B cell (primary cell): Measurements from ENCODE around the gene TIGD7. TPM values are rescaled to one million over a fixed set of nuclear protein-coding genes. Genes with fewer than 3 reads are reported as not detected.

Source experiments
- ATAC-seq: fragments of 200-7000 bp; cut with Tn5 transposase; one replicate; pipeline ENCODE4 v1.10.0; 2021; ENCODE audit warnings: low read depth, mild to moderate bottlenecking, moderate number of reproducible peaks, moderate library complexity
- CTCF ChIA-PET: fragments of 350-600 bp; sonication (Branson Sonifier 250); formaldehyde crosslinking; loops from one replicate; lab custom pipeline; 2021; ENCODE audit warnings: antibody characterized with exemption, inconsistent platforms; lab: Charles Lee
- POLR2A ChIA-PET: fragments of 350-600 bp; sonication (Branson Sonifier 250); formaldehyde crosslinking; loops from one replicate; lab custom pipeline; 2021; ENCODE audit warnings: antibody characterized with exemption; lab: Charles Lee
- DNase-seq: peaks from one replicate; pipeline ENCODE4 v3.0.0; 2013
- H2AFZ ChIP-seq: 2 replicates; pipeline ENCODE4 v1.6.1; 2012; ENCODE audit warnings: mild to moderate bottlenecking, low read depth, low read length; ENCODE audit not compliant: insufficient read depth, poor library complexity, severe bottlenecking
- H3K27ac ChIP-seq, 2 donors: 1 replicate in 1 of 2; 2 replicates in 1 of 2; pipeline ENCODE4 v1.5.1; 2012 to 2013; ENCODE audit warnings: low read length in 2 of 2, mild to moderate bottlenecking in 2 of 2, moderate library complexity in 1 of 2
- H3K27me3 ChIP-seq, 4 experiments: fragments of 200-600 bp in 1 of 4; sonication (generic) in 1 of 4; replicated peaks in 1 of 4; 1 replicate in 2 of 4; 2 replicates in 2 of 4; pipeline versions ENCODE4 v1.6.1 to v1.7.0; 2013 to 2016; ENCODE audit warnings: low read length in 3 of 4, mild to moderate bottlenecking in 2 of 4, mixed read lengths in 1 of 4, moderate library complexity in 1 of 4; ENCODE audit not compliant: insufficient read depth in 4 of 4, control insufficient read depth in 3 of 4; ENCODE audit errors: control extremely low read depth in 1 of 4
- H3K36me3 ChIP-seq, 2 experiments: replicated peaks in 1 of 2; 1 replicate in 1 of 2; 2 replicates in 1 of 2; pipeline versions ENCODE4 v1.6.1 to v1.7.1; 2013; ENCODE audit warnings: low read length in 1 of 2; ENCODE audit not compliant: insufficient read depth in 2 of 2, control insufficient read depth in 1 of 2; ENCODE audit errors: control extremely low read depth in 1 of 2, extremely low read depth in 1 of 2
- H3K4me1 ChIP-seq, 2 donors: fragments of 200-600 bp in 1 of 2; sonication (generic) in 1 of 2; 1 replicate in 1 of 2; 2 replicates in 1 of 2; pipeline versions ENCODE4 v1.5.1 to v1.6.1; 2013 to 2017; ENCODE audit warnings: low read length in 2 of 2; ENCODE audit not compliant: control insufficient read depth in 2 of 2, insufficient read depth in 2 of 2
- H3K4me2 ChIP-seq: replicated peaks from 2 replicates; pipeline ENCODE3; 2012; ENCODE audit warnings: mild to moderate bottlenecking, low read depth, low read length; ENCODE audit not compliant: poor library complexity, severe bottlenecking
- H3K4me3 ChIP-seq, 5 experiments: fragments of 200-600 bp in 1 of 5; sonication (generic) in 1 of 5; 1 replicate in 3 of 5; 2 replicates in 2 of 5; pipeline versions ENCODE4 v1.5.1 to v1.7.0; 2011 to 2016; ENCODE audit warnings: low read length in 4 of 5, mild to moderate bottlenecking in 4 of 5, low read depth in 2 of 5, control low read depth in 1 of 5, moderate library complexity in 1 of 5; ENCODE audit not compliant: insufficient read depth in 1 of 5; ENCODE audit errors: control extremely low read depth in 1 of 5, extremely low read depth in 1 of 5
- H3K79me2 ChIP-seq: fragments of 200-600 bp; sonication (generic); one replicate; pipeline ENCODE4 v1.6.0; 2016; ENCODE audit warnings: low read length; ENCODE audit not compliant: control insufficient read depth, insufficient read depth
- H3K9ac ChIP-seq: fragments of 200-600 bp; sonication (generic); 2 replicates; pipeline ENCODE4 v1.6.1; 2017; ENCODE audit warnings: mild to moderate bottlenecking, low read length, moderate library complexity
- H3K9me3 ChIP-seq, 3 donors: one replicate each; pipeline versions ENCODE4 v1.6.1 to v1.7.1; 2013; ENCODE audit warnings: low read length in 2 of 3; ENCODE audit not compliant: control insufficient read depth in 2 of 3, insufficient read depth in 1 of 3; ENCODE audit errors: control extremely low read depth in 1 of 3
- H4K20me1 ChIP-seq: 2 replicates; pipeline ENCODE4 v1.6.0; 2012; ENCODE audit warnings: mild to moderate bottlenecking, low read length; ENCODE audit not compliant: insufficient read depth, control insufficient read depth, poor library complexity, severe bottlenecking
- H3K27ac Mint-ChIP-seq: one replicate; pipeline ENCODE4 v1.8.0; 2021; ENCODE audit warnings: mixed read lengths
- H3K27me3 Mint-ChIP-seq: one replicate; pipeline ENCODE4 v1.8.0; 2021; ENCODE audit warnings: mixed read lengths
- H3K4me1 Mint-ChIP-seq: one replicate; pipeline ENCODE4 v1.8.0; 2021; ENCODE audit warnings: mixed read lengths
- H3K4me3 Mint-ChIP-seq: one replicate; pipeline ENCODE4 v1.8.0; 2021; ENCODE audit warnings: mixed read lengths
- H3K9me3 Mint-ChIP-seq: one replicate; pipeline ENCODE4 v1.8.0; 2022; ENCODE audit warnings: mixed read lengths; ENCODE audit not compliant: insufficient read depth
- EZH2 ChIP-seq: IDR thresholded peaks from 2 replicates; pipeline ENCODE4 v1.6.1; 2012; ENCODE audit warnings: borderline replicate concordance, low read depth, mild to moderate bottlenecking, moderate library complexity, low read length; ENCODE audit not compliant: insufficient read depth, poor library complexity, severe bottlenecking
- WGBS: methylation state at CpG from one replicate; pipeline ENCODE4 v1.1.5; 2013; ENCODE audit warnings: missing lambda C conversion rate; ENCODE audit not compliant: insufficient coverage; 5-methylcytosine and 5-hydroxymethylcytosine counted together
- intact Hi-C: fragments of 100-400 bp; cut with micrococcal nuclease; formaldehyde crosslinking; loops from one replicate; pipeline ENCODE4 v1.10.0; 2022
- polyA plus RNA-seq: library from polyadenylated mRNA; depleted of rRNA; stranded (reverse); fragments of >200 nt; gene quantifications from 2 replicates; pipeline ENCODE4 v1.2.3, GENCODE V29; 2012
- total RNA-seq, 2 donors: library from RNA; stranded (reverse); fragments of 120-200 nt in 1 of 2; gene quantifications; 1 replicate in 1 of 2; 2 replicates in 1 of 2; pipeline versions ENCODE4 v1.2.3 to v1.2.4, GENCODE V29; 2013 to 2022
- TF ChIP-seq, protein P1 (sequence below): fragments of 200-600 bp; IDR thresholded peaks from one replicate; pipeline ENCODE4 v1.8.0; 2022; ENCODE audit warnings: antibody characterized with exemption, mild to moderate bottlenecking

TIGD7 gene
- total and polyA plus RNA-seq, 2 donors (not counting 1 experiment from before 2014, with no cell fraction given) = 3.1 to 15.7 TPM

DNA sequence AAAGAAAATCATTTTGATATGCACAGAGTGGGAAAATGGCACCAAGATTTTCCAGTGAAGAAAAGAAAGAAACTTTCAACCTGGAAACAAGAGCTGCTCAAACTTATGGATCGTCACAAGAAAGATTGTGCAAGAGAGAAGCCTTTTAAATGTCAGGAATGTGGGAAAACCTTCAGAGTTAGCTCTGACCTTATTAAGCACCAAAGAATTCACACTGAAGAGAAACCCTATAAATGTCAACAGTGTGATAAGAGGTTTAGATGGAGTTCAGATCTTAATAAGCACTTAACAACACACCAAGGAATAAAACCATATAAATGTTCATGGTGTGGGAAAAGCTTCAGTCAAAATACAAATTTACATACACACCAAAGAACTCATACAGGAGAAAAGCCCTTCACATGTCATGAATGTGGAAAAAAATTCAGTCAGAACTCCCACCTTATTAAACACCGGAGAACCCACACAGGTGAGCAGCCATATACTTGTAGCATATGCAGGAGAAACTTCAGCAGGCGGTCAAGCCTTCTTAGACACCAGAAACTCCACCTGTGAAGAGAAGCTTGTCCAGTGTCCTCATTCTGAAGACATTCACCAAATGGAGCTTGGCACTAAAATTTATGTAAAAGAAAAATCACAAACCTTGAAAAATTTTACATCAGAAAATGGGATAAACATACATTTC lies 12.2 kb upstream of the TIGD7 start:
- peak overlapping the region in 1 of 5 experiments; percentile 3 for H3K4me3 ChIP-seq
- 100% methylated on average over 2 of the region's 3 CpGs for whole genome bisulfite sequencing
- TF ChIP-seq EZH2 = no peak
- TF ChIP-seq, protein P1, sequence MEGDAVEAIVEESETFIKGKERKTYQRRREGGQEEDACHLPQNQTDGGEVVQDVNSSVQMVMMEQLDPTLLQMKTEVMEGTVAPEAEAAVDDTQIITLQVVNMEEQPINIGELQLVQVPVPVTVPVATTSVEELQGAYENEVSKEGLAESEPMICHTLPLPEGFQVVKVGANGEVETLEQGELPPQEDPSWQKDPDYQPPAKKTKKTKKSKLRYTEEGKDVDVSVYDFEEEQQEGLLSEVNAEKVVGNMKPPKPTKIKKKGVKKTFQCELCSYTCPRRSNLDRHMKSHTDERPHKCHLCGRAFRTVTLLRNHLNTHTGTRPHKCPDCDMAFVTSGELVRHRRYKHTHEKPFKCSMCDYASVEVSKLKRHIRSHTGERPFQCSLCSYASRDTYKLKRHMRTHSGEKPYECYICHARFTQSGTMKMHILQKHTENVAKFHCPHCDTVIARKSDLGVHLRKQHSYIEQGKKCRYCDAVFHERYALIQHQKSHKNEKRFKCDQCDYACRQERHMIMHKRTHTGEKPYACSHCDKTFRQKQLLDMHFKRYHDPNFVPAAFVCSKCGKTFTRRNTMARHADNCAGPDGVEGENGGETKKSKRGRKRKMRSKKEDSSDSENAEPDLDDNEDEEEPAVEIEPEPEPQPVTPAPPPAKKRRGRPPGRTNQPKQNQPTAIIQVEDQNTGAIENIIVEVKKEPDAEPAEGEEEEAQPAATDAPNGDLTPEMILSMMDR = no peak
- DNase-seq (peak; percentile 16), ATAC-seq (no peak)
- H3K4me3 Mint-ChIP-seq = no peak overlapping the region
- H3K27me3 Mint-ChIP-seq = no peaks in the 10 kb centered on the region
- peaks cover 30 to 89% (median 56%) of the 10 kb centered on the region in 3 donors for H3K9me3 ChIP-seq
- H2AFZ ChIP-seq = no peak overlapping the region
- H3K4me1 ChIP-seq = no peaks in the 10 kb centered on the region
- H3K4me1 Mint-ChIP-seq = no peaks in the 10 kb centered on the region
- POLR2A ChIA-PET = no interaction called here
- intact Hi-C loops = no loop called here
- H3K9me3 Mint-ChIP-seq = peaks cover 28% of the 10 kb centered on the region
- H3K27ac Mint-ChIP-seq = no peak overlapping the region
- no peaks in the 10 kb centered on the region for H4K20me1 ChIP-seq
- no peak overlapping the region for H3K4me2 ChIP-seq
- H3K36me3 ChIP-seq = peaks cover 27 to 46% of the 10 kb centered on the region in 2 experiments
- CTCF ChIA-PET = no interaction called here
- H3K27me3 ChIP-seq = no peaks in the 10 kb centered on the region
- peaks cover 10% of the 10 kb centered on the region for H3K79me2 ChIP-seq
- H3K27ac ChIP-seq = no peak overlapping the region
- H3K9ac ChIP-seq = peak overlapping the region; percentile 1

DNA sequence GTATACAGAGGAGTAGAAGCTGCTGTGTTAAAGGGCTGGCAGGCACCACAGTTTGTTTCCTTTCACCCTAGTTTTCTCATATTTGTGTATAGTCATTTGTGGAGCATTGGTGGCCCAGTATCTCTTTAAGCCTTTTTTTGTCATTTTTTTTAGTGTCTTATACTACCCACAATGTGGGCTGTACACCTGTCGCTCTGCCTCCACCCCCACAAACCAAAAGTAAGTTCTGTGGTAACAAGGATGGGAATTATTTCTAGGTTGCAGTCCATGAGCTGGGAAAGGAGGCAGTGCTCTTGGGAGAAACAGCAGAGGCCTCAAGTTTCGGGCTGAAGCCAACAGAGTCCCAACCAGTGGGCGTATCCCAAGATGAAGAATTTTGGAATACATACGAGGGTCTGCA lies 6.3 kb upstream of the TIGD7 start:
- Histone ChIP-seq H3K27ac (no peak overlapping the region), H3K27me3 (no peaks in the 10 kb centered on the region), H3K79me2 (peaks cover 50% of the 10 kb centered on the region), H3K4me2 (no peak overlapping the region), H3K9me3 (peaks cover 19 to 64% (median 55%) of the 10 kb centered on the region in 3 donors), H3K4me3 (no peak overlapping the region), H4K20me1 (no peaks in the 10 kb centered on the region), H3K9ac (no peak overlapping the region), H3K4me1 (no peaks in the 10 kb centered on the region), H2AFZ (no peak overlapping the region), H3K36me3 (peaks cover 31 to 49% of the 10 kb centered on the region in 2 experiments)
- H3K4me1 Mint-ChIP-seq = peaks cover 8% of the 10 kb centered on the region
- no peak for TF ChIP-seq EZH2
- TF ChIP-seq, protein P1 = no peak
- 100% methylated on average over 2 of the region's 4 CpGs for WGBS
- H3K9me3 Mint-ChIP-seq = peaks cover 31% of the 10 kb centered on the region
- H3K27me3 Mint-ChIP-seq = no peaks in the 10 kb centered on the region
- ChIA-PET POLR2A (no interaction called here), CTCF (no interaction called here)
- no peak overlapping the region for H3K4me3 Mint-ChIP-seq
- intact Hi-C loops = no loop called here
- no peak for ATAC-seq
- no peak for DNase-seq
- H3K27ac Mint-ChIP-seq = no peak overlapping the region
